CD4-positive, alpha-beta T cell treated with Interleukin-2 at 100 ng/mL for 4 hours (primary cell): ENCODE data around the gene PBX4.

Source experiments
- DNase-seq: peaks from one replicate; pipeline ENCODE4 v3.0.0-alpha.2; 2020; ENCODE audit warnings: low spot score

Gene PBX4

GRCh38 chr19:19554074-19555023 lies 64.1 kb downstream of the PBX4 start:
- DNase-seq = peak; percentile 52

- DNase-seq = no peak
Observed at GRCh38 chr19:19553670-19554069, 64.8 kb downstream of the PBX4 start.

DNA sequence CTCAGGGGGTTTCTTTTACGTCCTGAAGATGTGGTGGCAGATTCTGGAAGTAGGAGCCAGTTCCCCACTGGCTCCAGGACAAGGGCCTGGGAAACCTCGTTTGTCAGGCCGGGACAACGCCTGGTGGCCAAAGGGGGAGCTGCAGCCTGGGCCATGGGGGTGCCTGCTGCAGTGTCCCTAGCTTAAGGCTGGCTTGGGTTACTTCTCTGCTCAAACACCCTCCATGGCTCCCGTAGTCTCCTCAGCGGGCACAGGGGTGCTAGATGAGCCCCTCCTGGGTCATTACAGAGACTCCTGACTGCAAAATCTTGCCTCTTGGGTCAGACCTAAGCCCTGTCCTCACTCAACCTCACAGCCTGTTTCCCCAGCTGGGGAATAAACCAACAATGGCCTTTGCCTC lies 65.7 kb downstream of the PBX4 start:
- peak; percentile 27 for DNase-seq

GRCh38 chr19:19551853-19552192 lies 66.7 kb downstream of the PBX4 start:
- no peak for DNase-seq

DNA sequence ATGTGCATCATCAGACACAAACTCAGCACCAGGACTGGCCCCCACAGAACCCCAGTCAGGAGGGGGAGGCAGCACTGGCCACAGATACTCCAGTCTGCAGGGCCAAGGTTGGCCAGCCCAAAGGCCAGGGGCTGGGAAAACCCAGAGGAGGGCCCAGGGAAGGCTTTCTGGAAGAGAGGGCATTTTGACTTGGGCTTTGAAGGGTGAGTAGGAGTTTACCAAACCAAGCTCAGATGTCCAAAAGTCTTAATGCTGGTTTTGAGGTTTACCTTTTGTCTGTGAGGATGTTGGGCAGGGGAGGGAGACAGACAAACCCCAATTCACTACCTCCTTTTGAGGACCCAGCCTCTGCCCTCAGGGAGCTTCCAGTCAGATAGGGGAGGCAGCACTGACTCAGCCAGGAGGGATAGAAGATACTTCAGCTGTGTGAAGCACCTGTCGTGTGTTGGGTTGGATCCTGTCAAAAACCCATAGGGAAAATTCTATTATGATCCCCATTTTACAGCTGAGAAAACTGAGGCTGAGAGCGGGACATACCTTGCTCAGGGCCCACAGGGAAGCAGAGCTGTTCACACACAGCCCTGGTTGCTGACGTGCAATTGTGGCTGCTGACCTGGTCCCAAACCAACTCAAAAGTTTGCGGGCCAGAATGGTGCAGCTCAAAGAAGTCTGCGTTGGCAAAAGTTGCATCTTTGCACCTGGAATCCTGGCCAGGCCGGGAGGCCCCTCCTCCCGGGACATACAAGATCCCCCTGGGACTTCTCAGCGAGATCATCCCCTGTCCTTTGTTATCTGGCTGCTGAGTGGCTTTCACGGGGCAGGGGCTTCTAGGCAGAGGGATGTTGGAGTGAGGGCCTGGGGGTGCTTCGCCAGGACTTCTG lies 67.3 kb downstream of the PBX4 start:
- DNase-seq = no peak

DNA sequence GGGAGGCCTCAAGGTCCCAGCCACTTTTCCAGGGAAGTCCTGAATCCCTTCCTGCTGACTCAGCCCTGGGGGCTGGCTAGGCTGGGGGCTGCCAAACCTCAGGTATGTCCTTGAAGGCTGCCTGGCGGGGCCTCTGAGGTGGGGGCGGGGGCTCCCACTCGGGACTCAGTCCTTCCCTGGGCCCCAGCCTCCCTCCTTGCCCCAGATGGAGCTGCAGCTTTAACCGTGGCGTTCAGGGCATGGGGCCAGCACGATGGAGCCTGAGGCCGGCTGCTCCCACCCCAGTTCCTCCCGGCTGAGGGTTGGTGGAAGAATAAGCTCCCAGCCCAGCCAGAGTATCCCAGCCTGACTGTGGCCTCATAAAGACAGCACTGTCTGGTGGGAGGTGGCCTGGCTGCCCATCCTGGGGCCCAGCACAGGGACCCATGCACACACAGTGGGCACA lies 68.0 kb downstream of the PBX4 start:
- DNase-seq = no peak

- no peak for DNase-seq
Observed at GRCh38 chr19:19549804-19550464, 68.6 kb downstream of the PBX4 start.

GRCh38 chr19:19548915-19549759 lies 69.3 kb downstream of the PBX4 start:
- no peak for DNase-seq

DNA sequence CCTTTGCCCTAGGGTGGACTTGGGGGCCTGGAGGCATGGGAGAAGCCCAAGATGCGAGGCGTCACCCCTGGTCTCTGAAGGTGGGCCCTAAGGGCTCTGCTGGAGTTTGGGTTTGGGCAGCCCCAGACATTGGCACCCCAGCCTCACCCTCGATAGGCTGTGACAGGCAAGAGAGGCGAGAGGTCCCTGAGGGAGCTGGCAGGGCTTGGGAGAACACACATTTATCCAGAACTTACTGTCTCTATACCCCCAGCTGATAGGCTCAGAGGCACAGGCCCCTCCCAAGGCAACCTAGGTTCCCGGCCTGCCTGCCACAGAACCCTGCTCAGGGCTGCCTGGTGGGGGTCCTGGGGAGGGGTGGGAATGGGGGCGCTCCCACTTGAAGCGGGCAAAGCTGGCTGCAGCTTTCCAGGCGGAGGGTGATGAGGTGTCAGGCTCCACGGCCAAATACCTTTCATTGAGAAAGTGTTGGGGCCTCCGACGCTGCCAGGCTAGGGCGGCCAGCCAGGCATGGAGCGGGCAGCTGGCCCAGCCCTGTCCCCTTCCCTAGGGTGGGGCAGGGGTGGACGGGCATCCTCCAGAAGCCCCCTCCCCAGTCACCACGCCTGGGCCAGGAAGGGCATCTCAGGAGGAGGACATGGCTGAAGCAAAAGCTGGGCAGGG lies 70.7 kb downstream of the PBX4 start:
- DNase-seq = no peak

- no peak for DNase-seq
Observed at GRCh38 chr19:19546751-19547162, 71.7 kb downstream of the PBX4 start.

- DNase-seq = no peak
Observed at GRCh38 chr19:19545707-19546106, 72.8 kb downstream of the PBX4 start.

DNA sequence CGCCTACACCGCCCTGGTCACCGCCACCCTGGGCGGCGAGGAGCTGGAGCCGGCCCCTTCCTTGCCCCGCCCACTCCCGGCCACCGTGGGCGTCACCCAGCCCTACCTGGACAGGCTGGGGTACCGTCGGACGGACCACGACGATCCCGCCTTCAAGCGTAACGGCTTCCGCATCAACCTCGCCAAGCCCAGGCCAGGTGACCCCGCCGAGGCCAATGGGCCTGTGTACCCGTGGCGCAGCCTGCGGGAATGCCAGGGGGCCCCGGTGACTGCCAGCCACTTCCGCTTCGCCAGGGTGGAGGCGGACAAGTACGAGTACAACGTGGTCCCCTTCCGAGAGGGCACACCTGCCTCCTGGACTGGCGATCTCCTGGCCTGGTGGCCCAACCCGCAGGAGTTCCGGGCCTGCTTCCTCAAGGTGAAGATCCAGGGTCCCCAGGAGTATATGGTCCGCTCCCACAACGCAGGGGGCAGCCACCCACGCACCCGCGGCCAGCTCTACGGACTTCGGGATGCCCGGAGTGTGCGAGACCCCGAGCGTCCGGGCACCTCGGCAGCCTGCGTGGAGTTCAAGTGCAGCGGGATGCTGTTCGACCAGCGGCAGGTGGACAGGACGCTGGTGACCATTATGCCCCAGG lies 73.4 kb downstream of the PBX4 start:
- no peak for DNase-seq

DNA sequence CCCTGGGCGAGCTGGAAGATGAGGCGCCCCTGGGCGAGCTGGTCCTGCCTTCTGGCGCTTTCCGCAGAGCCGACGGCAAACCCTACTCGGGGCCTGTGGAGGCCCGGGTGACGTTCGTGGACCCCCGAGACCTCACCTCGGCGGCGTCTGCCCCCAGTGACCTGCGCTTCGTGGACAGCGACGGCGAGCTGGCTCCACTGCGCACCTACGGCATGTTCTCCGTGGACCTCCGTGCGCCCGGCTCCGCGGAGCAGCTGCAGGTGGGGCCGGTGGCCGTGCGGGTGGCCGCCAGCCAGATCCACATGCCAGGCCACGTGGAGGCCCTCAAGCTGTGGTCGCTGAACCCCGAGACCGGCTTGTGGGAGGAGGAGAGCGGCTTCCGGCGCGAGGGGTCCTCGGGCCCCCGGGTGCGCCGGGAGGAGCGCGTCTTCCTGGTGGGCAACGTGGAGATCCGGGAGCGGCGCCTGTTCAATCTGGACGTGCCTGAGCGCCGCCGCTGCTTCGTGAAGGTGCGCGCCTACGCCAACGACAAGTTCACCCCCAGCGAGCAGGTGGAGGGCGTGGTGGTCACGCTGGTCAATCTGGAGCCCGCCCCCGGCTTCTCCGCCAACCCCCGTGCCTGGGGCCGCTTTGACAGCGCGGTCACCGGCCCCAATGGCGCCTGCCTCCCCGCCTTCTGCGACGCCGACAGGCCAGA lies 74.1 kb downstream of the PBX4 start:
- DNase-seq = no peak

DNA sequence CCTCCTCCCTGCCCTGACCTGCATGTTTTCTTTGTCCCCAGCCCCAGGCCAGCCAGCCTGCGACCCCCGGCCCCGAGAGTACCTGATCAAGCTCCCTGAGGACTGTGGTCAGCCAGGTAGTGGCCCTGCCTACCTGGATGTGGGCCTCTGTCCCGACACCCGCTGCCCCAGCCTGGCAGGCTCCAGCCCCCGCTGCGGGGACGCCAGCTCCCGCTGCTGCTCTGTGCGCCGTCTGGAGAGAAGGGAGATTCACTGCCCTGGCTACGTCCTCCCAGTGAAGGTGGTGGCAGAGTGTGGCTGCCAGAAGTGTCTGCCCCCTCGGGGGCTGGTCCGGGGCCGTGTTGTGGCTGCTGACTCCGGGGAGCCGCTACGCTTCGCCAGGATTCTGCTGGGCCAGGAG lies 74.8 kb downstream of the PBX4 start:
- DNase-seq = no peak

GRCh38 chr19:19543101-19543500 lies 75.4 kb downstream of the PBX4 start:
- no peak for DNase-seq

DNA sequence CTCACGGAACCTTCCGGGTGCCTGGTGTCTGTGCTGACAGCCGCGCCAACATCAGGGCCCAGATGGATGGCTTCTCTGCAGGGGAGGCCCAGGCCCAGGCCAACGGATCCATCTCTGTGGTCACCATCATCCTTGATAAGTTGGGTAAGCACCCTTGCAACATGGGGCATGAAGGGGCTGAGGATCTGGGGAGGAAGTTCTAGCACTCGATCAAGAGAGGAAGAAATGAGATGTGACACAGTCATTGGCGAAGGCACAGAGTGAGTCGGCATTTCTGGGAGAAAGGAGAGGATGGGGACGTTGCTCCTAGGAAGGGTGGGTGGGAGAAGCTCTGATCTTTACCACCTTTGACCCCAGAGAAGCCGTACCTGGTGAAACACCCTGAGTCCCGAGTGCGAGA lies 76.0 kb downstream of the PBX4 start:
- DNase-seq = no peak

GRCh38 chr19:19541616-19542015 lies 76.9 kb downstream of the PBX4 start:
- DNase-seq = no peak

DNA sequence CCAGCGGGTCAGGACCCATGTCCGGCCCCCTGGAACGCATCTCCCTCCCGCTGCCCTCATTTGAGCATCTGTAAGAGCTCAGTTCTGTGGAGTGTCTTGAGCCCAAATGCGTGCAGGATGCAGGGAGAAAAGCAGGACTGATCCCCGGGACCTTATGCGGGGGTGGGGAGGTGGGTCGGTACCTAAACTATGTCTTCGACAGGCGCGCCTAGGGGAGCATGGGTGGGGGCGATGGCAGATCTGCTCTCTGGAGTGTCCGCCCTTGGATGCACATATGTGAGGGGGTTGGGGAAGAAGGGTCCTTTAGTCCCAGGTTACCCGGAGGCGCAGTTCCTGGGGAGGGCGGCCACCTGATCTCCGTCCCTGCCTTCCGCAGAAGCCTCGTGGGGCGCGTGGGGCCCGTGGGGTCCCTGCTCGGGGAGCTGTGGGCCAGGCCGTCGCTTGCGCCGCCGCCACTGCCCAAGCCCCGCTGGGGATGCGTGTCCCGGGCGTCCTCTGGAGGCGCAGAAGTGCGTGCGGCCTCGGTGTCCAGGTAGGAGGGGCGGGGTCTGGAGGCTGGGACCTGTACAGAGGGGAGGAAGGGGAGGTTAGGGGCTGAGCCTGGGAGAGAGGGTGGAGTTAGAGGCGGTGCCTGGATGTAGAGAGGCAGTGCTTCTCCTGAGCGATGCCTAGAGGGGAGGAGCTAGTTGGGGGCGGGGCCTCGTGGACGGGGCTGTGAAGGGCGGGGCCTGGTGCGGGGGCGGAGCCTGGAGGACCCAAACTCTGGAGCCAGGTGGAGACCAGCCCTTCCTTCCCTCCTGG lies 77.6 kb downstream of the PBX4 start:
- peak; percentile 66 for DNase-seq
